ENCODE measurements around the gene ACCS. TPM values are rescaled to one million over a fixed set of nuclear protein-coding genes. Genes with fewer than 3 reads are reported as not detected.

ACCS gene
- total and polyA plus RNA-seq, 9 of the 15 experiments (the other 6 are each of a cell fraction or from before 2014, with no cell fraction given): 4.2 to 25.9 (median 16.3) TPM

DNA sequence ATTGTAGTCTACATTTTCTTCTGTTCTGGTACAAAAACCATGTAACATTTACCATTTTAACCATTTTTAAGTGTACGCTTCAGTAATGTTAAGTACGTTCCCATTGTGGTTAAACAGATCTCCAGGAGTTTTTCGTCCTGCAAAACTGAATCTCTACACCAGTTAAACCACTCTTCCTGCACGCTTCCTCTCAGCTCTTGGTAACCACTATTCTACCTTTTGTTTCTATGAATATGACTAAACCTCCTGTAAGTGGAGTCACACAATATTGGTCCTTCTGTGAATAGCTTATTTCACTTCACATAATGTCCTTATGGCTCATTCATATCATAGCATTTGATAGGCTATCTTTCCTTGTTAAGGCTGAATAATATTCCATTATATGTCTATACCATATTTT, 22.3 kb downstream of the ACCS start:
- Histone ChIP-seq H3K4me1 (replicated peaks in 1 of 2; ENCODE audit: control insufficient read depth in 2 of 2, insufficient read depth in 2 of 2, low read length in 2 of 2) (no peaks in the 10 kb centered on the region), H2AFZ (ENCODE audit: low read depth, low read length) (no peak overlapping the region), H3K36me3 (ENCODE audit: control insufficient read depth, insufficient read depth, low read length) (no peaks in the 10 kb centered on the region; the same call in 2 of the 3 replicates), H3K27me3 (ENCODE audit: control insufficient read depth in 2 of 2, insufficient read depth in 2 of 2, low read length in 2 of 2) (no peaks in the 10 kb centered on the region), H3K79me2 (ENCODE audit: control insufficient read depth, insufficient read depth, low read length) (no peaks in the 10 kb centered on the region), H3K9me1 (ENCODE audit: control insufficient read depth, insufficient read depth, low read length) (no peaks in the 10 kb centered on the region), H3K9ac (ENCODE audit: insufficient read depth in 1 of 2, low read depth in 2 of 2, low read length in 2 of 2) (no peak overlapping the region), H3K4me2 (ENCODE audit: insufficient read depth, low read length) (no peak overlapping the region), H3K27ac (ENCODE audit: extremely low read depth, low read depth, low read length) (no peak overlapping the region), H4K20me1 (replicated peaks; ENCODE audit: control insufficient read depth, insufficient read depth, low read length) (no peaks in the 10 kb centered on the region), H3K4me3 (no peak overlapping the region), H3K9me3 (replicated peaks; ENCODE audit: control insufficient read depth, insufficient read depth, low read depth, low read length) (no peaks in the 10 kb centered on the region; the same call in 1 of the 2 replicates)
- POLR2A ChIA-PET: interaction anchor here (0.7 kb wide), 1 partner anchor 523 kb away, joined by 5 read pairs; no protein-coding TSS in a partner anchor
- CTCF ChIA-PET (ENCODE audit: low intra/inter-chr PET ratio): interaction anchor here (0.7 kb wide), 1 partner anchor 22 kb away, joined by 3 read pairs; the partner anchor contains the start of gene ACCS
- 78% methylated on average over 4 of the region's 4 CpGs for WGBS (ENCODE audit: insufficient coverage, low coverage, missing lambda C conversion rate)
- BruUV-seq (replicated peaks): no TSS peak
- in situ Hi-C loops (cut with MboI): no loop called here
- TF ChIP-seq TCF7L2 (IDR thresholded peaks at IDR 0.05; ENCODE audit: low read depth, low read length) (no peak), FOS (IDR thresholded peaks at IDR 0.05; ENCODE audit: extremely low read depth, insufficient read length) (no peak), BRD9 (IDR thresholded peaks at IDR 0.05; ENCODE audit: low read depth, partially characterized antibody) (no peak), NRF1 (conservative IDR thresholded peaks at IDR 0.05 in 1 of 2, IDR thresholded peaks at IDR 0.05 in 1 of 2) (no peak), CXXC5 (CRISPR knock-in tag; IDR thresholded peaks at IDR 0.05) (no peak), ZNF124 (CRISPR knock-in tag; IDR thresholded peaks at IDR 0.05) (no peak), SOX6 (IDR thresholded peaks at IDR 0.05) (no peak), ZNF77 (CRISPR knock-in tag; IDR thresholded peaks at IDR 0.05) (no peak), SMARCA4 (IDR thresholded peaks at IDR 0.05) (no peak)
- TF ChIP-seq, protein P1, sequence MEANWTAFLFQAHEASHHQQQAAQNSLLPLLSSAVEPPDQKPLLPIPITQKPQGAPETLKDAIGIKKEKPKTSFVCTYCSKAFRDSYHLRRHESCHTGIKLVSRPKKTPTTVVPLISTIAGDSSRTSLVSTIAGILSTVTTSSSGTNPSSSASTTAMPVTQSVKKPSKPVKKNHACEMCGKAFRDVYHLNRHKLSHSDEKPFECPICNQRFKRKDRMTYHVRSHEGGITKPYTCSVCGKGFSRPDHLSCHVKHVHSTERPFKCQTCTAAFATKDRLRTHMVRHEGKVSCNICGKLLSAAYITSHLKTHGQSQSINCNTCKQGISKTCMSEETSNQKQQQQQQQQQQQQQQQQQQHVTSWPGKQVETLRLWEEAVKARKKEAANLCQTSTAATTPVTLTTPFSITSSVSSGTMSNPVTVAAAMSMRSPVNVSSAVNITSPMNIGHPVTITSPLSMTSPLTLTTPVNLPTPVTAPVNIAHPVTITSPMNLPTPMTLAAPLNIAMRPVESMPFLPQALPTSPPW (CRISPR knock-in tag; IDR thresholded peaks at IDR 0.05): no peak
- intact Hi-C loops (cut with micrococcal nuclease): no loop called here
- DNase-seq (ENCODE audit: extremely low read depth in 1 of 4, low spot score in 3 of 4): no peak
- ATAC-seq: no peak
- no peak for FAIRE-seq
